NCI-H2227 treated with DMSO at 0.1 percent for 48 hours (cell line): ENCODE results near the gene AKR7A2.

Source experiments
- DNase-seq: peaks from one replicate; lab custom pipeline; 2025; lab: John Stamatoyannopoulos, UW

AKR7A2 gene

GRCh38 chr1:19311931-19312781, at the start of gene AKR7A2, which contains the start of gene SLC66A1:
AKR7A2 (minus strand) TSS chr1:19312144; CDS start chr1:19312124, 20 bp downstream.
SLC66A1 (plus strand) TSS chr1:19312326; CDS start chr1:19317678, 5,352 bp downstream.
- peak; percentile 93 for DNase-seq

DNA sequence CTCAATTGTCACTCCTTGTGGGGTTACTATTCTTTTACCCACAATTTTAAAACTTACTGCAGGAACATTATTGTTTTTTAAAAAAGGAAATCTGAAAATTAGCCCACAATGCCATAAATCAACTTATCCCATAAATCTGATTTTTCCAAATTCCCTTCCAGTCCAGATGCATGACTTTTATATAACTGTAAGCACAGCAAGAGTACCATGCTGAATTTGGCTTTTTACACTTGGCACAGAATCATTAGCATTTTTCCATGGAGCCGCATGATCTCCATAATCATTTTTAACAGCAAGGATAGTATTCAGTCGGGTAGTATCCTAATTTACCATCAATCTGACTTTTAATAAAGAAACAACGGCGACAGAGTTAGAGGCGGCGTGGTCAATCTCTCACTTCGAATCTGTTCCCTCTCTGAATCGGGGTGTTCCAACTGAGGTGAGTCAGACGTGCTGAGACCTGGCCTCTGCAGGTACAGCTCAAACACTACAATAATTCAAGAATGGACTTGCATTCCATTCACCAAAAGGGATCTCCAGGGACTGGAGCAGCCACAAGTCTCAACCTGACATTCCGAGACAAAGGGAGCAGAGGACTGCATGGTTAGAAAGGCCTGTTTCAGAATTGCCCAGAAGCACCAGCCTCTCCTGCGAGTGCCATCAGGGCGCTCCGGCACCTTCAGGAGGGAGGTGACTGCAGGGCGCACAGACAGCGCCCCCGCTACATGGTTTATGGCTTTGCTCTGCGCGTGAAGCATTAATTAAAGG, 49.1 kb upstream of the AKR7A2 start:
- no peak for DNase-seq

GRCh38 chr1:19360432-19360831, 48.5 kb upstream of the AKR7A2 start:
- DNase-seq = no peak

DNA sequence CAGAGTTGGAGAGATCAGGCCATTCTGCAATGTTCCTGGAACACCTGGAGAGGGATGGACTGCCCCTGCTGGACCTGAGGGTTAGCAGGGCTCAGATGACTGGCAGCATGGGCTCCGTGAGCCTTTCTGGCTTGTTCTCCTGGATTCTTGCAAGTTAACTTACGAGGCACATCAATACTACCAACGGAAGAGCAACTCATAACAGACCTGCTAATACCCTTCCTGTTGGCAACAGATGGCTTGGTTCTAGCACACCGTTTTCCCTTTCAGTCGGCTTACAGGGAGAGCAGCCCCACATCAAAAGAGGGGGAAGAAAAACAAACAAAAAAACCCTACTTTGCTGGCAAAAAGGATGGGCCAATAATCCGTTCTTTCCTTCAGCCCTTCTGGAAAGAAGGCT, 48.1 kb upstream of the AKR7A2 start:
- DNase-seq = no peak

DNA sequence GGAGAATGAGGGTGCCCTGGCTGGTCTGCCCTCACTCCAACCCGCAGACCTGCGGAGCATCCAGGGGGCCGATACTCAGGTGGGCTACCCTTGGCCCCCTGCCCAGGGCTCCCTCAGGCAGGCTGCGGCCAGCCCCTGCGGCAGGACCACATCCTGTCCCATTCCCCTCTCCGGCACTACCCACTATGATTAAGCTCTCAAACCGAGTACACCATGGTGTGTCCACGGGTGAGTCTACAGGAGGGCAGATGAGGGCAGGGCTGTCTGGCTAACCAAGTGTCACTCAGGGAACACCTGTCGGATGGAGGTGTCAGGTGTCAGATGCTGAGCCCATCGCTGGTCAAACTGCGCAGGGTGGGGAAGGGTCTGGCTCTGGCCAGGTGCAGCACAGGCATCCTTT, 47.4 kb upstream of the AKR7A2 start:
- DNase-seq = no peak

DNA sequence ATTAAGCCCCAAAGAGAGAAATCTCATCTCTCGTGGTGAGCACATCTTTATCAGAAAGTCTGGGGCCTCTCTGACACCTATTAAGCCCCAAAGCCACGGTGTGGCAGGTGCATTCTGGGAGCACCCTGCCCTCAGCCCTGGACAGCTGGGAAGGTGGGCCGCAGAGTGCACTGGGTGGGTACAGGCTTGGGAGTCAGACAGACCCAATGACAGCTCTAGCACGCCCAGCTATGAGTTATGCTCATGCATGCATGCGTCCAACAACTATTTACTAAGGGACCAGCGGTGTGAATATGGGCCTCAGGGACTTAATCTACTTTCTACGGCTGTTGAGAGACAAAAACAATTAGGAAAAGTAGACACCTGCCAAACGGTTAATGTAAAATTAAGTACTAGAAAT, 46.8 kb upstream of the AKR7A2 start:
- no peak for DNase-seq

- no peak for DNase-seq
Observed at GRCh38 chr1:19357299-19357986, 45.5 kb upstream of the AKR7A2 start.

- DNase-seq = no peak
Observed at GRCh38 chr1:19356266-19356665, 44.3 kb upstream of the AKR7A2 start.

GRCh38 chr1:19354531-19354981, 42.6 kb upstream of the AKR7A2 start:
- DNase-seq = no peak

- DNase-seq = no peak
Observed at GRCh38 chr1:19353596-19353995, 41.7 kb upstream of the AKR7A2 start.

DNA sequence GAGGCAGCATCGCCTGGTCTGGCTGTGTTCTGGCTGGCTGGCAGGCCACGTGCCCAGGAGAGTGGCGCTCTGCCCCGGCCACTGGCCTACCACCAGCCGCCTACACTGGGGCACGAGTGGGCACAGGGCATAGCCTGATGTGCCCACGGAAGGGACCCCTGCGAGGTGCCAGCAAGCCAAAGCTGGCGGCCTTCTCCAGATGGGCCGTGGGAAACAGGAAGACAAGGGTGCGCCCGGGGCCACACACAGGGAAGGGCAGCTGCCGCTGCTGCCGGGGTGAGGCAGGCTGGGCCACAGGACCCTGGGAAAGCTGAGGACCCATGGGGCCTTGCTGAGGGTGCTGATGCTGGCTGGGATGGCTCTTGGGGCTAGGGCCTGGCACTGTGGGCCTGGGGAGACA, 40.9 kb upstream of the AKR7A2 start:
- DNase-seq = no peak

GRCh38 chr1:19351873-19352272, 39.9 kb upstream of the AKR7A2 start:
- DNase-seq = no peak

DNA sequence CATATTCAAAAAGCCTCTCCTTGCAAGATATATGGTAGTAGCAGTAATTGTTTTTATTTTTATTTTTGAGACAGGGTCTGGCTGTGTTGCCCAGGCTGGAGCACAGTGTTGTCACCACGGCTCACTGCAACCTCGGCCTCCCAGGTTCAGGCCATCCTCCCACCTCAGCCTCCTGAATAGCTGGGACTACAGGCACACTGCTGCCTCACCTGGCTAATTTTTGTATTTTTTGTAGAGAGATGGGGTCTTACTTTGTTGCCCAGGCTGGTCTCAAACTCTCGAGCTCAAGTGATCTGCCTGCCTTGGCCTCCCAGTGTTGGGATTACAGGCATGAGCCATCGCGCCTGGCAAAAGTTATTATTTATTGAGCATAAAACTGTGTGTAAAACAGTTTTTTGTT, 38.6 kb upstream of the AKR7A2 start:
- no peak for DNase-seq

DNA sequence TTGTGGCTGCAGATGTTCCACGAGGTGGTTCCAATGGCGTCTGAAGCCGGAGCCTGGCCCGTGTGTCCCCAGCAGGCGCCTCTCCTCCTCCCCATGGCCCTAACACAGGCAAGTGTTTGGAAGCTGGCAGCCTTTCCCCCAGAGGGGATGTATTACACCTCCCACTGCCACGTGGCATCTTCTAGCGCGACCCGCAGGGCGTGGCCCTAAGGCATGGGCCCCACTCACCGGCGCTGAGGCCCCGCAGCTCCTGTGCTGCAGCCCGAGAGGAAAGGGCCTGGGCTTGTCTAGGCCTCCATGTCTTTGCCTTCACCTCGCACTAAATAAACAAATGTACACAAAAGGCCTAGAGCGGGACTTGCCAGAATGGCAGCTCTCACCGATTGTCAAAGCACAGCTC, 38.1 kb upstream of the AKR7A2 start:
- no peak for DNase-seq

GRCh38 chr1:19348441-19349198, 36.7 kb upstream of the AKR7A2 start:
- DNase-seq = no peak

- DNase-seq = no peak
Observed at GRCh38 chr1:19347533-19348172, 35.7 kb upstream of the AKR7A2 start.

GRCh38 chr1:19346026-19346425, 34.1 kb upstream of the AKR7A2 start:
- no peak for DNase-seq

DNA sequence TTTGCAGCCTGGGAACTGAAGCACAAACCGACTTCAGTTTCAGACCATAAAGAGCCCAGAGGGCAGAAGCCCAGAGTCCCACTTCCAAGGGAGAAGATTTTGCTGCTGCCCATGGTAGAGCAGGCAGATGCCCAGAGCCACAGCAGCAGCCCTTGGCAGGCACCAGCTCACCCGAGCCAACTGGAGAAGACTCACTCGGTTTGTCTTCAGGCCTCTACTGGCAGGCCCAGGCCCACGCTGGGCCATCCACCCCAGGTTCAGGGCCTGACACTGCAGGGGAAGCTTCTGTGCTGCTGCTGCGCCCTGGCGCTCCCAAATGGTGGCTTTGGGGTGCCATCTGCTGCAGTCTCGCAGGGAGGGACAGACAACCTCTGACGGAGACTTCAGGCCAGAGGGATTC, 33.4 kb upstream of the AKR7A2 start:
- DNase-seq = no peak

DNA sequence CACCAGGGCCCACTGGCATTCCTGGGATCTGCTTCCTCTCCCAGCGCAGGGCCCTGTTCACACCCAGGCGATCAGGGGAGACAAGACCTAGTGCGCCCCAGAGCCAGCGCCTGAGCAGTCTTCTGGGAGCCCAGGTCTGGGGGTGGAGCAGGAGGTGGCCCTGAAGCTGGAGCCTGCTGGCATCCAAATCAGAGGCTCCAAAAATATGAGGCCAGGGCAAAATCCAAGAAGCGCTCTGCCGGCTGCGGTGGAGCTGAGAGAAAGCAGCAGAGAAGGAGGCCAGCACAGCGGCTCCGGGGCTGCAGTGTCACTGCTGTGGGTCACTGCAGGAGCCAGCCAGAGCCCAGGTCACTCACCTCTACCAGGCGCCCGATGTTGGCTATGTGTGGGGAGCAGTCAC, 32.9 kb upstream of the AKR7A2 start:
- no peak for DNase-seq

DNA sequence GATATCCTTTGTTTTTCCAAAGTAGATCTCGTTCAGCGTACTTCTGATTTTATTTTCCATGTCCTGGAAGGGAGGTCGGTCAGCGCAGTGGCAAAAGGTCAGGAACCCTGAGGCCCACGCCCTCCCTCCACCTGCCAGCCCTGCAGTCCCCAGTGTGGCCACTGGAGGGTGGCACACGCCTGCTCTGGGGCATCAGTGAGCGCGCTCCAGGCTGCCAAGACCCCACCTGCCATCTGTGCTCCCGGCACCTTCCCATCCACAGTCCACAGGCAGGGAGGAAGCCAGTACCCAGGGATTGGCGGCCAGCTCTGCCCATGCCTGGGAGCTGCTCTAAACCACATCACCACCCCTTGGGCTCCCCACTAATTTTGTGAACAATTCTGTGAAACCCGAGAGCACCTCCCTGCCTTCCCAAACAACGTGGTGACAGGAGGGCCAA, 32.4 kb upstream of the AKR7A2 start:
- no peak for DNase-seq
